Heart right ventricle (tissue), 16 donors: ENCODE data around the gene GPR3. TPM values are rescaled to one million over a fixed set of nuclear protein-coding genes. Genes with fewer than 3 reads are reported as not detected.
"Not testable (repeated sequence)": the region's sequence is repeated elsewhere in the genome, so short reads cannot be mapped to it uniquely, and the experiment has no call there.

Experiments
- ATAC-seq, 8 donors: fragments of 200-7000 bp; cut with Tn5 transposase; one replicate each; pipeline ENCODE4 v1.9.1; 2020; ENCODE audit warnings: mild to moderate bottlenecking in 8 of 8, moderate library complexity in 8 of 8, moderate number of reproducible peaks in 1 of 8
- DNase-seq, 2 donors: peaks; one replicate each; pipeline ENCODE4 v3.0.0-alpha.2; 2020
- H3K27ac ChIP-seq, 10 donors: fragments of 200-600 bp; sonication (generic) in 2 of 10; one replicate each; pipeline versions ENCODE4 v1.5.0 to v1.8.0; 2020 to 2022; ENCODE audit warnings: mild to moderate bottlenecking in 3 of 10
- H3K27me3 ChIP-seq, 7 donors: fragments of 200-600 bp; one replicate each; pipeline ENCODE4 v1.8.0; 2021 to 2022; ENCODE audit warnings: mild to moderate bottlenecking in 2 of 7
- H3K36me3 ChIP-seq, 9 donors: fragments of 200-600 bp; sonication (generic) in 1 of 9; one replicate each; pipeline versions ENCODE4 v1.5.0 to v1.8.0; 2020 to 2022; ENCODE audit warnings: mild to moderate bottlenecking in 2 of 9
- H3K4me1 ChIP-seq, 9 donors: fragments of 200-600 bp; sonication (generic) in 1 of 9; one replicate each; pipeline versions ENCODE4 v1.5.0 to v1.8.0; 2020 to 2022; ENCODE audit warnings: mild to moderate bottlenecking in 4 of 9
- H3K4me3 ChIP-seq, 10 donors: fragments of 200-600 bp; sonication (generic) in 2 of 10; one replicate each; pipeline versions ENCODE4 v1.5.0 to v1.8.0; 2020 to 2022; ENCODE audit warnings: mild to moderate bottlenecking in 7 of 10, moderate library complexity in 2 of 10
- H3K9me3 ChIP-seq, 11 donors: fragments of 200-600 bp in 10 of 11; sonication (generic) in 2 of 11; one replicate each; pipeline versions ENCODE4 v1.5.0 to v1.8.0; 2013 to 2022; ENCODE audit warnings: mild to moderate bottlenecking in 2 of 11, control low read depth in 1 of 11, moderate library complexity in 1 of 11
- CTCF ChIP-seq, 9 donors: fragments of 200-600 bp; sonication (generic) in 2 of 9; IDR thresholded peaks; one replicate each; pipeline versions ENCODE4 v1.5.0 to v1.8.0; 2021 to 2022; ENCODE audit warnings: antibody characterized with exemption in 9 of 9, mild to moderate bottlenecking in 5 of 9, moderate library complexity in 1 of 9
- WGBS, 2 donors: extraction: QIAGEN DNeasy Blood & Tissue Kit; methylation state at CpG; one replicate each; pipeline ENCODE4 v1.1.7; 2013; ENCODE audit warnings: inconsistent platforms in 1 of 2; 5-methylcytosine and 5-hydroxymethylcytosine counted together
- intact Hi-C, 10 donors: fragments of 100-400 bp; cut with DNase I; formaldehyde crosslinking; loops; one replicate each; pipeline versions ENCODE4 v1.11.1 to v1.14.2; 2022
- polyA plus RNA-seq, 2 donors: library from polyadenylated mRNA; stranded (reverse); fragments of 200-250 nt; gene quantifications; one replicate each; pipeline ENCODE4 v1.2.3, GENCODE V29; 2013
- total RNA-seq, 10 donors: library from RNA; stranded (reverse); fragmentation: NEBNext Ultra II Directional in 3 of 10; extraction: Animal tissue kit (Norgen Biotek cat#: 25700) in 3 of 10; gene quantifications; one replicate each; pipeline versions ENCODE4 v1.2.1 to v1.2.4, GENCODE V29; 2021 to 2023
- donor health status: Arrhythmogenic right ventricular cardiomyopathy.
- donor health status: ischemic (EF 13 %, LVEDD 7.1; RV severe dilation, severe dysfunction).
- donor health status: healthy with polysubstance abuse.
- donor health status: DM: no; HTN: yes; CAD: no.
- donor health status: DM: no; HTN: no; CAD: no.
- donor health status: ischemic (EF 25% LVEDD 6.9; RV normal size, moderate dysfunction).
- donor health status: ischemic (EF 25% LVEDD 5.7; RV mildly dilated, moderate dysfunction).
- donor health status: healthy.
- donor health status: DM: yes; HTN: yes; CAD: no.
- donor health status: Ischemic cardiomyopathy.
- donor health status: ischemic (EF 35%, LVEDD 5.7; RV mildly dilated, moderate dysfunction).
- donor health status: nonischemic (EF 11% LVEDD 7.7; RV severe dilation, severe dysfunction).
- donor health status: DM: yes; HTN: yes; CAD: no.
- donor health status: PGD.
- donor health status: ischemic (EF 29% LVEDD 5.4; RV normal size, mild dysfunction).
- donor health status: nonischemic (EF 23%, LVEDD 6.1; RV moderate dilation, normal function).

GPR3 gene
- total and polyA plus RNA-seq, 12 donors: 0.27 to 3.4 (median 0.42) TPM; not detected in 1

GRCh38 chr1:27383661-27384060, 8.8 kb upstream of the GPR3 start:
- H3K4me1 ChIP-seq: peaks cover 0 to 18% (median 4%) of the 10 kb centered on the region in 9 donors
- H3K27ac ChIP-seq: no peak overlapping the region
- intact Hi-C loops: loop anchor here in 3 of 10 donors (5.0 to 10.0 kb wide), 3 partner anchors 81 to 279 kb away; no protein-coding TSS in a partner anchor
- DNase-seq (no peak), ATAC-seq (no peak)
- H3K36me3 ChIP-seq: no peaks in the 10 kb centered on the region
- H3K27me3 ChIP-seq: peaks cover 0 to 9% (median 0%) of the 10 kb centered on the region in 7 donors
- WGBS, 2 donors: 90 to 93% methylated on average over 13 of the region's 13 CpGs
- no peaks in the 10 kb centered on the region for H3K9me3 ChIP-seq
- no peak for TF ChIP-seq CTCF (IDR thresholded peaks at IDR 0.05)
- H3K4me3 ChIP-seq: no peak overlapping the region

GRCh38 chr1:27384797-27385196, 7.6 kb upstream of the GPR3 start:
- not testable (repeated sequence) for ATAC-seq, H3K9me3 ChIP-seq, H3K4me3 ChIP-seq, H3K27me3 ChIP-seq, H3K36me3 ChIP-seq, DNase-seq, H3K27ac ChIP-seq
- peaks cover 0 to 17% (median 5%) of the 10 kb centered on the region in 9 donors for H3K4me1 ChIP-seq
- WGBS, 2 donors: 91 to 95% methylated on average over 3 of the region's 3 CpGs
- intact Hi-C loops: loop anchor here in 4 of 10 donors (5.0 to 10.0 kb wide), 3 partner anchors 82 to 280 kb away; no protein-coding TSS in a partner anchor

- DNase-seq (peak; percentile 68 to 72), ATAC-seq (no peak)
- WGBS, 2 donors: 40% methylated on average over 5 of the region's 5 CpGs
- Histone ChIP-seq H3K4me1 (peaks cover 7 to 27% (median 20%) of the 10 kb centered on the region in 9 donors), H3K9me3 (no peaks in the 10 kb centered on the region), H3K27ac (peak overlapping the region in 6 of 10 donors; percentile 6 to 48 (median 44)), H3K4me3 (no peak overlapping the region), H3K27me3 (peaks cover 0 to under 1% (median 0%) of the 10 kb centered on the region in 7 donors), H3K36me3 (no peaks in the 10 kb centered on the region)
- intact Hi-C loops: loop anchor here in 6 of 10 donors (1.0 to 10.0 kb wide), 6 partner anchors 22 to 284 kb away; partner anchors contain the start of gene MAP3K6 (in 1 of the 6)
- peak; percentile 77 to 90 (median 88) for TF ChIP-seq CTCF (IDR thresholded peaks at IDR 0.05)
Measured at GRCh38 chr1:27388337-27389005, 4.0 kb upstream of the GPR3 start.

GRCh38 chr1:27391511-27392095, 819 bp upstream of the GPR3 start:
- 5 to 7% methylated on average over 13 of the region's 13 CpGs for WGBS, 2 donors
- intact Hi-C loops: loop anchor here in 9 of 10 donors (1.0 to 10.0 kb wide), 8 partner anchors 25 to 347 kb away; partner anchors contain the start of gene MAP3K6 (in 1 of the 9)
- H3K27me3 ChIP-seq: no peaks in the 10 kb centered on the region
- H3K4me3 ChIP-seq: peak overlapping the region in 9 of 10 donors; percentile 35 to 69 (median 55)
- H3K27ac ChIP-seq: peak overlapping the region; percentile 5 to 82 (median 74)
- TF ChIP-seq CTCF (IDR thresholded peaks at IDR 0.05): peak in 5 of 9 donors; percentile 6 to 33 (median 19)
- H3K4me1 ChIP-seq: peaks cover 7 to 44% (median 30%) of the 10 kb centered on the region in 9 donors
- H3K9me3 ChIP-seq: no peaks in the 10 kb centered on the region
- peak in 1 of 2 donors; percentile 70 for DNase-seq
- ATAC-seq: peak; percentile 23 to 75 (median 60)
- H3K36me3 ChIP-seq: no peaks in the 10 kb centered on the region
